HepG2 (cell line): ENCODE results near the gene VEZF1. TPM values are rescaled to one million over a fixed set of nuclear protein-coding genes. Genes with fewer than 3 reads are reported as not detected.

Source experiments
- BHLHE40 ChIP-seq: IDR thresholded peaks from 2 replicates; pipeline ENCODE4 v1.6.1; 2011; ENCODE audit warnings: low read length, improper control_type of control experiment
- BRCA1 ChIP-seq: sonication (generic); formaldehyde crosslinking; IDR thresholded peaks from 2 replicates; pipeline ENCODE4 v1.4.0; 2020; ENCODE audit warnings: missing genetic modification reagents
- ERF ChIP-seq: IDR thresholded peaks from 2 replicates; pipeline ENCODE4 v1.6.1; 2018; ENCODE audit warnings: missing biosample characterization, missing genetic modification reagents
- EZH2 ChIP-seq: conservative IDR thresholded peaks from 2 replicates; pipeline ENCODE4 v1.6.1; 2012; ENCODE audit warnings: mild to moderate bottlenecking, low read depth, low read length, moderate library complexity
- FOXK2 ChIP-seq: fragments of 450-650 bp; IDR thresholded peaks from 2 replicates; pipeline ENCODE4 v1.6.1; 2016
- HMGA1 ChIP-seq: sonication (generic); formaldehyde crosslinking; conservative IDR thresholded peaks from 2 replicates; pipeline ENCODE4 v1.4.0; 2020; ENCODE audit warnings: missing genetic modification reagents
- KMT2A ChIP-seq: sonication (generic); formaldehyde crosslinking; IDR thresholded peaks from 2 replicates; pipeline ENCODE4 v1.4.0; 2020; ENCODE audit warnings: missing genetic modification reagents
- RCOR2 ChIP-seq: IDR thresholded peaks from 2 replicates; pipeline ENCODE4 v1.6.1; 2016; ENCODE audit warnings: missing biosample characterization, missing genetic modification reagents
- ZNF180 ChIP-seq: sonication (generic); formaldehyde crosslinking; IDR thresholded peaks from 2 replicates; pipeline ENCODE4 v1.4.0; 2020; ENCODE audit warnings: low read depth, missing genetic modification reagents, borderline replicate concordance
- ZNF550 ChIP-seq: sonication (generic); formaldehyde crosslinking; IDR thresholded peaks from 2 replicates; pipeline ENCODE4 v1.4.0; 2020; ENCODE audit warnings: mild to moderate bottlenecking, missing genetic modification reagents, borderline replicate concordance
- ZNF598 ChIP-seq: sonication (generic); formaldehyde crosslinking; IDR thresholded peaks from 2 replicates; pipeline ENCODE4 v1.5.1; 2020; ENCODE audit warnings: mild to moderate bottlenecking, missing genetic modification reagents, borderline replicate concordance
- ZNF746 ChIP-seq: sonication (generic); formaldehyde crosslinking; IDR thresholded peaks from 2 replicates; pipeline ENCODE4 v1.8.0; 2022; ENCODE audit warnings: mild to moderate bottlenecking, missing genetic modification reagents
- ZNF790 ChIP-seq: sonication (generic); formaldehyde crosslinking; IDR thresholded peaks from 2 replicates; pipeline ENCODE4 v1.8.0; 2022; ENCODE audit warnings: missing genetic modification reagents, mild to moderate bottlenecking, borderline replicate concordance
- ZNF839 ChIP-seq: sonication (generic); formaldehyde crosslinking; IDR thresholded peaks from 2 replicates; pipeline ENCODE4 v1.4.0; 2020; ENCODE audit warnings: missing genetic modification reagents, mild to moderate bottlenecking, borderline replicate concordance
- polyA plus RNA-seq, 8 experiments: library from polyadenylated mRNA; depleted of rRNA in 3 of 8; stranded (reverse) in 7 of 8; unstranded in 1 of 8; fragments of >200 nt; fragmentation: Illumina TruSeq in 4 of 8; extraction: Trizol in 4 of 8; gene quantifications; 2 replicates each; pipeline versions ENCODE4 v1.2.1 to v1.2.3, GENCODE V29; 2011 to 2016; ENCODE audit warnings: low read depth in 4 of 8, missing spikeins in 1 of 8, mixed read lengths in 1 of 8; ENCODE audit not compliant: insufficient read depth in 1 of 8
- total RNA-seq, 5 experiments: library from RNA; depleted of rRNA; stranded (reverse); fragments of >200 nt; fragmentation: Illumina TruSeq; extraction: Trizol; gene quantifications; 2 replicates each; pipeline ENCODE4 v1.2.3, GENCODE V29; 2016; ENCODE audit warnings: low read depth in 1 of 5
- TF ChIP-seq, protein P1 (sequence below): sonication (generic); formaldehyde crosslinking; IDR thresholded peaks from 2 replicates; pipeline ENCODE4 v1.4.0; 2020; ENCODE audit warnings: low read depth, missing genetic modification reagents
- TF ChIP-seq, protein P2 (sequence below): sonication (generic); formaldehyde crosslinking; IDR thresholded peaks from 2 replicates; pipeline ENCODE4; 2020; ENCODE audit warnings: missing genetic modification reagents, mild to moderate bottlenecking, borderline replicate concordance
- TF ChIP-seq, protein P3 (sequence below): sonication (generic); formaldehyde crosslinking; IDR thresholded peaks from 2 replicates; pipeline ENCODE4 v1.5.1; 2020; ENCODE audit warnings: mild to moderate bottlenecking, missing genetic modification reagents, borderline replicate concordance

The VEZF1 gene
- total and polyA plus RNA-seq, 2 of the 13 experiments (the other 11 are each of a cell fraction or from before 2014, with no cell fraction given) = 45.9 to 49.7 TPM

DNA sequence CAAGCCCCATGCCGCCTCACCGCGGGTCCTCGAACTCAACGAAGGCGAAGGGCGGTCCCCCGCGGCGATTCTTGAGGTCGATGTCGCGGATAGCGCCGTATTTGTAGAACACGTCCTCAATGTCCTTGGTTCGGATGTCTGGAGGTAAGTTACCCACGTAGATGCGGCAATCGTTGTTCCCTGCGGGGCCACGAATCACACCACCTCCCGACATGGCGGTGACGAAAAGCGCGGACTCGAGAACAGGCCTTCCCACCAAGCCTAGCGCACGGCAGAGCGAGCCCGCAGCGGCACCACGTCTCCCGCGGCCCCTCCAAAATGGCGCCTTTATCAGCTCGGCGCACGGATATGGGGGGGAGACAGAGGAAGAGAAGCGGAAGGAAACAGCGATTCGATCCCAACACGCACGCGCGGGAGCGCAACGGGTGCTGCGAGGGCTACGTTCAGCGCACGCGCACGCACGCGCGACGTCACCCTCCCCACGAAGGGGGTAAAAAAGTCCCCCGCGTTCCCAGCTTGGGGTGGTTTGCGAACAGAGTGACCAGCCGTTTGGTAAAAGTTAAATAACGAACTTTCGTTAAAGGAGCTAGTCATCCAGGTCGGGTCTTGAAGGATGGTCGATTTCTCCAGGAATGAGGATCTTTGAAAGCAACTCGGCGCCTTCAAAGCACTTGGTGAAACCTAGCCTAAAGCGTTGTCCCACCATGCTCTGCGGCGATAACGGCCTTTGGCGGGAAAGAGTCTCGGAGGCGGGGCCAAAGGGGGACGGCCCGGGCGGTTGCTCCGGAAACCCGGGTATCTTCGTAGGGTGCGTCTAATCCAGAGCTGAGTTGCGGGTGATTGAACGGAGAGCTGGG, 19.1 kb upstream of the VEZF1 start, which contains the start of gene SRSF1 (continued):
- TF ChIP-seq ZNF180 (peak; percentile 87; the same call in 1 of the 2 replicates), EZH2 (no peak), FOXK2 (peak; percentile 80), BHLHE40 (peak; percentile 71), ZNF746 (CRISPR knock-in tag) (peak; percentile 73), ERF (CRISPR knock-in tag) (peak; percentile 88; the same call in 1 of the 2 replicates), HMGA1 (CRISPR knock-in tag) (no peak), KMT2A (peak; percentile 83), ZNF598 (CRISPR knock-in tag) (peak; percentile 88; the same call in 1 of the 2 replicates), ZNF790 (CRISPR knock-in tag) (no peak; the same call in 1 of the 2 replicates), ZNF839 (CRISPR knock-in tag) (peak; percentile 94; the same call in 1 of the 2 replicates), BRCA1 (CRISPR knock-in tag) (0 out of 2 replicates have a peak, but pooled peaks have one; percentile 14), ZNF550 (CRISPR knock-in tag) (no peak; the same call in none of the 2 replicates), RCOR2 (CRISPR knock-in tag) (no peak)
- TF ChIP-seq, protein P1, sequence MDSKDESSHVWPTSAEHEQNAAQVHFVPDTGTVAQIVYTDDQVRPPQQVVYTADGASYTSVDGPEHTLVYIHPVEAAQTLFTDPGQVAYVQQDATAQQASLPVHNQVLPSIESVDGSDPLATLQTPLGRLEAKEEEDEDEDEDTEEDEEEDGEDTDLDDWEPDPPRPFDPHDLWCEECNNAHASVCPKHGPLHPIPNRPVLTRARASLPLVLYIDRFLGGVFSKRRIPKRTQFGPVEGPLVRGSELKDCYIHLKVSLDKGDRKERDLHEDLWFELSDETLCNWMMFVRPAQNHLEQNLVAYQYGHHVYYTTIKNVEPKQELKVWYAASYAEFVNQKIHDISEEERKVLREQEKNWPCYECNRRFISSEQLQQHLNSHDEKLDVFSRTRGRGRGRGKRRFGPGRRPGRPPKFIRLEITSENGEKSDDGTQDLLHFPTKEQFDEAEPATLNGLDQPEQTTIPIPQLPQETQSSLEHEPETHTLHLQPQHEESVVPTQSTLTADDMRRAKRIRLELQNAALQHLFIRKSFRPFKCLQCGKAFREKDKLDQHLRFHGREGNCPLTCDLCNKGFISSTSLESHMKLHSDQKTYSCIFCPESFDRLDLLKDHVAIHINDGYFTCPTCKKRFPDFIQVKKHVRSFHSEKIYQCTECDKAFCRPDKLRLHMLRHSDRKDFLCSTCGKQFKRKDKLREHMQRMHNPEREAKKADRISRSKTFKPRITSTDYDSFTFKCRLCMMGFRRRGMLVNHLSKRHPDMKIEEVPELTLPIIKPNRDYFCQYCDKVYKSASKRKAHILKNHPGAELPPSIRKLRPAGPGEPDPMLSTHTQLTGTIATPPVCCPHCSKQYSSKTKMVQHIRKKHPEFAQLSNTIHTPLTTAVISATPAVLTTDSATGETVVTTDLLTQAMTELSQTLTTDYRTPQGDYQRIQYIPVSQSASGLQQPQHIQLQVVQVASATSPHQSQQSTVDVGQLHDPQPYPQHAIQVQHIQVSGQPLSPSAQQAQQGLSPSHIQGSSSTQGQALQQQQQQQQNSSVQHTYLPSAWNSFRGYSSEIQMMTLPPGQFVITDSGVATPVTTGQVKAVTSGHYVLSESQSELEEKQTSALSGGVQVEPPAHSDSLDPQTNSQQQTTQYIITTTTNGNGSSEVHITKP (CRISPR knock-in tag) = peak; percentile 72
- TF ChIP-seq, protein P2, sequence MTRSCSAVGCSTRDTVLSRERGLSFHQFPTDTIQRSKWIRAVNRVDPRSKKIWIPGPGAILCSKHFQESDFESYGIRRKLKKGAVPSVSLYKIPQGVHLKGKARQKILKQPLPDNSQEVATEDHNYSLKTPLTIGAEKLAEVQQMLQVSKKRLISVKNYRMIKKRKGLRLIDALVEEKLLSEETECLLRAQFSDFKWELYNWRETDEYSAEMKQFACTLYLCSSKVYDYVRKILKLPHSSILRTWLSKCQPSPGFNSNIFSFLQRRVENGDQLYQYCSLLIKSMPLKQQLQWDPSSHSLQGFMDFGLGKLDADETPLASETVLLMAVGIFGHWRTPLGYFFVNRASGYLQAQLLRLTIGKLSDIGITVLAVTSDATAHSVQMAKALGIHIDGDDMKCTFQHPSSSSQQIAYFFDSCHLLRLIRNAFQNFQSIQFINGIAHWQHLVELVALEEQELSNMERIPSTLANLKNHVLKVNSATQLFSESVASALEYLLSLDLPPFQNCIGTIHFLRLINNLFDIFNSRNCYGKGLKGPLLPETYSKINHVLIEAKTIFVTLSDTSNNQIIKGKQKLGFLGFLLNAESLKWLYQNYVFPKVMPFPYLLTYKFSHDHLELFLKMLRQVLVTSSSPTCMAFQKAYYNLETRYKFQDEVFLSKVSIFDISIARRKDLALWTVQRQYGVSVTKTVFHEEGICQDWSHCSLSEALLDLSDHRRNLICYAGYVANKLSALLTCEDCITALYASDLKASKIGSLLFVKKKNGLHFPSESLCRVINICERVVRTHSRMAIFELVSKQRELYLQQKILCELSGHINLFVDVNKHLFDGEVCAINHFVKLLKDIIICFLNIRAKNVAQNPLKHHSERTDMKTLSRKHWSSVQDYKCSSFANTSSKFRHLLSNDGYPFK (CRISPR knock-in tag) = peak; percentile 96
- TF ChIP-seq, protein P3, sequence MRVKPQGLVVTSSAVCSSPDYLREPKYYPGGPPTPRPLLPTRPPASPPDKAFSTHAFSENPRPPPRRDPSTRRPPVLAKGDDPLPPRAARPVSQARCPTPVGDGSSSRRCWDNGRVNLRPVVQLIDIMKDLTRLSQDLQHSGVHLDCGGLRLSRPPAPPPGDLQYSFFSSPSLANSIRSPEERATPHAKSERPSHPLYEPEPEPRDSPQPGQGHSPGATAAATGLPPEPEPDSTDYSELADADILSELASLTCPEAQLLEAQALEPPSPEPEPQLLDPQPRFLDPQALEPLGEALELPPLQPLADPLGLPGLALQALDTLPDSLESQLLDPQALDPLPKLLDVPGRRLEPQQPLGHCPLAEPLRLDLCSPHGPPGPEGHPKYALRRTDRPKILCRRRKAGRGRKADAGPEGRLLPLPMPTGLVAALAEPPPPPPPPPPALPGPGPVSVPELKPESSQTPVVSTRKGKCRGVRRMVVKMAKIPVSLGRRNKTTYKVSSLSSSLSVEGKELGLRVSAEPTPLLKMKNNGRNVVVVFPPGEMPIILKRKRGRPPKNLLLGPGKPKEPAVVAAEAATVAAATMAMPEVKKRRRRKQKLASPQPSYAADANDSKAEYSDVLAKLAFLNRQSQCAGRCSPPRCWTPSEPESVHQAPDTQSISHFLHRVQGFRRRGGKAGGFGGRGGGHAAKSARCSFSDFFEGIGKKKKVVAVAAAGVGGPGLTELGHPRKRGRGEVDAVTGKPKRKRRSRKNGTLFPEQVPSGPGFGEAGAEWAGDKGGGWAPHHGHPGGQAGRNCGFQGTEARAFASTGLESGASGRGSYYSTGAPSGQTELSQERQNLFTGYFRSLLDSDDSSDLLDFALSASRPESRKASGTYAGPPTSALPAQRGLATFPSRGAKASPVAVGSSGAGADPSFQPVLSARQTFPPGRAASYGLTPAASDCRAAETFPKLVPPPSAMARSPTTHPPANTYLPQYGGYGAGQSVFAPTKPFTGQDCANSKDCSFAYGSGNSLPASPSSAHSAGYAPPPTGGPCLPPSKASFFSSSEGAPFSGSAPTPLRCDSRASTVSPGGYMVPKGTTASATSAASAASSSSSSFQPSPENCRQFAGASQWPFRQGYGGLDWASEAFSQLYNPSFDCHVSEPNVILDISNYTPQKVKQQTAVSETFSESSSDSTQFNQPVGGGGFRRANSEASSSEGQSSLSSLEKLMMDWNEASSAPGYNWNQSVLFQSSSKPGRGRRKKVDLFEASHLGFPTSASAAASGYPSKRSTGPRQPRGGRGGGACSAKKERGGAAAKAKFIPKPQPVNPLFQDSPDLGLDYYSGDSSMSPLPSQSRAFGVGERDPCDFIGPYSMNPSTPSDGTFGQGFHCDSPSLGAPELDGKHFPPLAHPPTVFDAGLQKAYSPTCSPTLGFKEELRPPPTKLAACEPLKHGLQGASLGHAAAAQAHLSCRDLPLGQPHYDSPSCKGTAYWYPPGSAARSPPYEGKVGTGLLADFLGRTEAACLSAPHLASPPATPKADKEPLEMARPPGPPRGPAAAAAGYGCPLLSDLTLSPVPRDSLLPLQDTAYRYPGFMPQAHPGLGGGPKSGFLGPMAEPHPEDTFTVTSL (CRISPR knock-in tag) = peak; percentile 84
